NCI-H2227 treated with DMSO at 0.1 percent for 48 hours (cell line): Measurements from ENCODE around the gene ZNF234.
A peak's percentile ranks its signal among the peaks of the same experiment; 100 is the strongest.
"Not testable (repeated sequence)": the region's sequence is repeated elsewhere in the genome, so short reads cannot be mapped to it uniquely, and the experiment has no call there.

ENCODE experiments used
- DNase-seq: peaks from one replicate; lab custom pipeline; 2025; lab: John Stamatoyannopoulos, UW

The ZNF234 gene

GRCh38 chr19:44141191-44142058, at the start of gene ZNF234:
TSS of gene ZNF234 (plus strand) at chr19:44141554. CDS start at chr19:44144633, 3,079 bp downstream.
- peak; percentile 44 for DNase-seq

DNA sequence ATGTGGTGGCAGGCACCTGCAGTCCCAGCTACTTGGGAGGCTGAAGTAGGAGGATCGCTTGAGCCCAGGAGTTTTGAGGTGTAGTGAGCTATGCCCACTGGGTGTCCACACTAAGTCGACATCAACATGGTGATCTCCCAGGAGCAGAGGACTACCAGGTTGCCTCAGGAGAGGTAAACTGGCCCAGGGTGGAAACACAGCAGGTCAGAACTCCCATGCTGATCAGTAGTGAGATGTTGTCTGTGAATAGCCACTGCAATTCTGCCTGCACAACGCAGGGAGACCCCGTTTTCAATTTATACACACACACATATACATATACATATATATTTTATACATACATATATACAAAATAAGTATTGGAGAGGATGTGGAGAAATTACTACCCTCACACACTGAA, 49.2 kb upstream of the ZNF234 start:
- DNase-seq, result no peak

DNA sequence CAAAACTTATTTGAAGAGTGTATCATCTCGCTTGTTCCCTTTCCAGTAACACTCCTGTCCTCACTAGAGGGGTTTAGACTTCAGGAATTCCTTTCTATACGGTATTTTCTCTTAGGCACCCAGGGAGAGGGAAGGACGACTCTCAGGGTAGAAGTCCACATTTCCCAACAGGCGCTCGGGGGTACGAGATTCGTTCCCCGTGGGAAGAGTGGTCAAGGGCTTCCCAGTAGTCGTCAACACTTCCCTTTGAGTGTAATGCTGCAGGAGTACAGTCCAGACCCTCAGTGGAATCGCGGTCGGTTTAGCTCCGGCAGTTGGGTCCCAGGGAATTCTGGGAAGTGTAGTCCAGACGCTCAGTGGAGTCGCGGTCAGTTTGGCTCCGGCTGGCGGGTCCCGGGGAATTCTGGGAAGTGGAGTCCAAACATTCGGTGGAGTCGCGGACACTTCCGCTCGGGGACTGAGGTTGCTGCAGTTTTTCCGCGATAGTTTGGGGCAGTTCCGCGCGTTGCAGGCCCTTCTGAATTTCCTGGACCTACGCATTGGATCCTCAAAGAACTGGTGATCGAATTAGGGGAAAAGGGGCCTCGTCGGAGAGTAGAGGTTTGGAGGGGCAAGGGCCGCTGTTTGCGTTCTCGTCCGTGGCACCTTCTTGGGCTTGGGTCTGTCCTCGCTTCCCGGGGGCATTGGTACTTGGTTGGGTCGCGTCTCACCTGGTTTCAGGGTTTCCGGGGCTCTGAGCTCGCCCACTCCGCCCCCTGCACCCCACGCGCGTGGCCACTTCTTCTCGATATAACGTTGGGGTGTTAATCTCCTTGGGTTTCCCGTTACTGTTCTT, 47.2 kb upstream of the ZNF234 start, which contains the start of gene ZNF224:
ZNF224 (plus strand) TSS at position 431 of the 835 bp plus-strand sequence. CDS start 3,513 bp downstream, outside the sequence.
- peak; percentile 89 for DNase-seq

- no peak for DNase-seq
These were observed 33.6 kb upstream of the ZNF234 start for GRCh38 chr19:44107751-44108150.

GRCh38 chr19:44109458-44109857, 31.9 kb upstream of the ZNF234 start:
- no peak for DNase-seq

- DNase-seq, result no peak
These were observed 29.4 kb upstream of the ZNF234 start for GRCh38 chr19:44111910-44112463.

- DNase-seq, result no peak
These were observed 28.6 kb upstream of the ZNF234 start for GRCh38 chr19:44112802-44113137.

GRCh38 chr19:44113138-44113783, 28.1 kb upstream of the ZNF234 start, which contains the start of gene ZNF225:
TSS of gene ZNF225 (plus strand) at chr19:44113399. CDS start at chr19:44115828, 2,429 bp downstream.
- peak; percentile 94 for DNase-seq

GRCh38 chr19:44113784-44114390, 27.5 kb upstream of the ZNF234 start:
- DNase-seq, result no peak

- not testable (repeated sequence) for DNase-seq
These were observed 20.2 kb upstream of the ZNF234 start for GRCh38 chr19:44121162-44121561.

DNA sequence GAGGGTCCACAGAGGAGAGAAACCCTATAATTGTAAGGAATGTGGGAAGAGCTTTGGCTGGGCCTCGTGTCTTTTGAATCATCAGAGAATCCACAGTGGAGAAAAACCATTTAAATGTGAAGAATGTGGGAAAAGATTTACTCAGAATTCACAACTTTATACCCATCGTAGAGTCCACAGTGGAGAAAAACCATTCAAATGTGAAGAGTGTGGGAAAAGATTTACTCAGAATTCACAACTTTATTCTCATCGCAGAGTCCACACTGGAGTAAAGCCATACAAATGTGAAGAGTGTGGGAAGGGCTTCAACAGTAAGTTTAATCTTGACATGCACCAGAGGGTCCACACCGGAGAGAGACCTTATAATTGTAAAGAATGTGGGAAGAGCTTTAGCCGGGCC, 9.4 kb upstream of the ZNF234 start:
- DNase-seq, result no peak

DNA sequence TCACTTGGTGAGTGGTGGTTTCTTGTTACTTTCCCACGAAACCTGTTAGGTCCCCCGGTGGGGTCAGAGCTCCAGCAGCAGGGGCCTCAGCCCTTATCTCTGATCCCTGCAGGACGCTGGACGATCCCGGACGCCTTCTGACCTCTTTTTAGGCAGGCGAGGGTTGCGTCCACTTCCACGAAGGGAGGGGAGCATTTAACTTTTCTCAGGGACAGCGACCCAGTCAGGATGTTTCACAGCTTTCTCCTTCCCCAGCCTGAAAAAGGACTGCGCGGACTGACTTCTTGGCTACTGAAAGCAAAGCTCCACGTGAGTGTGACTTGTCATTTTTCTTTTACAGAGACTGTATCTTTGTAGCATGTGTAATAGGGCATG, 692 bp downstream of the ZNF234 start:
- no peak for DNase-seq

GRCh38 chr19:44149776-44150175, 8.4 kb downstream of the ZNF234 start:
- no peak for DNase-seq

DNA sequence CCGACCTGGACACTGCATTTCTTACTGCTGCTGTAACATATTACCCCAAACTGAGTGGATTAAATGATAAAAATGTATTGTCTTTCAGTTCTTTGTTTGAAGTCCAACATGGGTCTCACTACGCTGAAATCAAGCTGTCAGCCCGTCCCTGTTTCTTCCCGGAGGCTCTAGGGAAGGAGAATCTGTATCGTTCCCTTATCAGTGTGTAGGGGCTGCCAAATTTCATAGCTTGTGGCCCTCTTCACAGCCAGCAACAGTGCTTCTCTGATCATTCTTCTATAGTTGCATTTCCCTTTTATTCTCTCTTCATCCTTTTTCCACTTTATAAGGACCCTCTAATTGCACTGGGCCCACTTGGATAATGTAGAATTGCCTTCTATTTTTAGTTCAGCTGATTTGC, 10.1 kb downstream of the ZNF234 start:
- DNase-seq, result no peak

- DNase-seq, result no peak
These were observed 15.1 kb downstream of the ZNF234 start for GRCh38 chr19:44156475-44156874.

GRCh38 chr19:44163789-44164188, 22.4 kb downstream of the ZNF234 start:
- DNase-seq, result no peak

- no peak for DNase-seq
These were observed 22.9 kb downstream of the ZNF234 start for GRCh38 chr19:44164327-44164672.

- DNase-seq, result peak; percentile 97
These were observed 23.5 kb downstream of the ZNF234 start, which contains the start of gene ZNF226 for GRCh38 chr19:44164673-44165512. TSS of gene ZNF226 (plus strand) at chr19:44165100. CDS start at chr19:44170081, 4,981 bp downstream.

- DNase-seq, result not testable (repeated sequence)
These were observed 29.3 kb downstream of the ZNF234 start for GRCh38 chr19:44170660-44171059.

DNA sequence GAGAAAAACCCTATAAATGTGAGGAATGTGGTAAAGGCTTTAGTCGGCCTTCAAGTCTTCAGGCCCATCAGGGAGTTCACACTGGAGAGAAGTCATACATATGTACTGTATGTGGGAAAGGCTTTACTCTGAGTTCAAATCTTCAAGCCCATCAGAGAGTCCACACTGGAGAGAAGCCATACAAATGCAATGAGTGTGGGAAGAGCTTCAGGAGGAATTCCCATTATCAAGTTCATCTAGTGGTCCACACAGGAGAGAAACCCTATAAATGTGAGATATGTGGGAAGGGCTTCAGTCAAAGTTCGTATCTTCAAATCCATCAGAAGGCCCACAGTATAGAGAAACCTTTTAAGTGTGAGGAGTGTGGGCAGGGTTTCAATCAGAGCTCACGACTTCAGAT, 35.2 kb downstream of the ZNF234 start:
- no peak for DNase-seq

GRCh38 chr19:44180968-44181367, 39.6 kb downstream of the ZNF234 start:
- DNase-seq, result no peak
